ENCODE measurements around the gene ZNF428.
"Not testable (repeated sequence)": the region's sequence is repeated elsewhere in the genome, so short reads cannot be mapped to it uniquely, and the experiment has no call there.

The ZNF428 gene

DNA sequence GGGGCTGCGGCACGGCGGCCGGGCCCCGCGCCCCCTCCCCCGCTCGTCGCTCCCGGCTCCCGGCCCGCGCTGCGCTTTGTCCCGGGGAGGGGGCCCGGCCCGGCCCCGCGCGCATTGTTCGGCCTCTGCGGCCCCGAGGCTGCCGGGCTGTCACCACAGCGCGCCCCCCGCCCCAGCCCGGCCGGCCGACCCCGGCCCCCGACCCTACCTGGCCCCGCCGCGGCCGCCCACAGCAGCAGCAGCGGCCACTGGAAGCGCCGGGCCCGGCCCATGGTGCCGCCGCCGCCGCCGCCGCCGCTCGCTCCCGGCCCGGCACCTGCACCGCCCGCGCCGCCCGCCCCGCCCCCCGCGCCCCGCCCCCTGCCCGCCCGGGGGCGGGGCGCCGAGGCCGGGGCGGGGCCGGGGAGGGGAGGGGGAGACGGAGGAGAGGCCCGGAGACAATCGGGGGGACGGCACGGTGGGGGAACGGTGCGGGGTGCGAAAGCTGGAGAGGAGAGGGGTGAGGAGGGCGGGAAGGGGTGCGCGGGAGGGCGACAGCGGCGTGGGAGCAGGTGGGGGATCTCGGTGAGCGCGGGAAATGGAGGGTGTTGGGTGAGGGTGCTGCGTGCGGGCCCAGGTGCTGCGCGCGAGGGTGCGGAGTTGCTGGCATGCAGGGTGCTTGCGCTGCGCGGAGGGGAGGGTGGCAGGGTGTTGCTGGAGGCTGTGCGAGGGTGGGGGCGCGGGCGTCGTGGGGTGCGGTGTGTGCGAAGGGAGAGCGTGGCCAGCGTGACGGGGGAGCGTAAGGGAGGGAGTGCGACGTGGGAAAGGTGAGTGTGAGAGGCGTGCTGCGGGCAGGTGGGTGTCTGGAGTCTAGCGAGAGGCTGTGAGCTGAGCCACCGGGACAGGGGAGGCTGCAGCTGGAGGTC is 20.3 kb upstream of the ZNF428 start, which contains the start of gene CADM4:
Gene CADM4, minus strand, starts transcription at position 332 of the 905 bp plus-strand sequence. Its CDS starts 60 bp downstream, at position 272.
- peak in 1 of 2 donors; percentile 22 for DNase-seq (ENCODE audit: low read depth in 2 of 2)

DNA sequence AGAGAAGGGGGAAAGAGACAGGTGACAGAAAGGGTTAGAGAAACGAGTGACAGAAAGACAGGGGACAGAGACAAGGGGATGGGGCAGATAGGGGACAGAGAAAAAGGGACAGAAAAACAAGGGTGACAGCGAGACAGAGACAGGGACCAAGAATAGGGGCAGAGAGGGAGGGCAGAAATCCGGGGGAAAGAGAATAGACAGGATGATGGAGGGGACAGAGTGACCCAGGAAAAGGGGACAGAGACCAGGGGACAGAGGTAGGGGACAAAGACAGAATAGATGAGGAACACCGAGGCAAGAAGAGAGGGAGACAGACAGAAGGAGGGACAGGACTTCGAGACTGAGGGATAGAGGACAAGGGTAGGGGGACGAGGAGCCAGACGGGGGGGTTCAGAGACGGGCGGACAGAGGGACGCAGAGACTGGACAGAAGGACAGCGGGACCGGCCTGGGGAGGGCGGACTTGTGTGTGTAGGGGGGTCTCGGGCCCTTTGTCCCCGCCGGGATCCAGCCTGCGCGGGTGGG is 19.6 kb upstream of the ZNF428 start:
- no peak for DNase-seq (ENCODE audit: low read depth in 2 of 2)

DNA sequence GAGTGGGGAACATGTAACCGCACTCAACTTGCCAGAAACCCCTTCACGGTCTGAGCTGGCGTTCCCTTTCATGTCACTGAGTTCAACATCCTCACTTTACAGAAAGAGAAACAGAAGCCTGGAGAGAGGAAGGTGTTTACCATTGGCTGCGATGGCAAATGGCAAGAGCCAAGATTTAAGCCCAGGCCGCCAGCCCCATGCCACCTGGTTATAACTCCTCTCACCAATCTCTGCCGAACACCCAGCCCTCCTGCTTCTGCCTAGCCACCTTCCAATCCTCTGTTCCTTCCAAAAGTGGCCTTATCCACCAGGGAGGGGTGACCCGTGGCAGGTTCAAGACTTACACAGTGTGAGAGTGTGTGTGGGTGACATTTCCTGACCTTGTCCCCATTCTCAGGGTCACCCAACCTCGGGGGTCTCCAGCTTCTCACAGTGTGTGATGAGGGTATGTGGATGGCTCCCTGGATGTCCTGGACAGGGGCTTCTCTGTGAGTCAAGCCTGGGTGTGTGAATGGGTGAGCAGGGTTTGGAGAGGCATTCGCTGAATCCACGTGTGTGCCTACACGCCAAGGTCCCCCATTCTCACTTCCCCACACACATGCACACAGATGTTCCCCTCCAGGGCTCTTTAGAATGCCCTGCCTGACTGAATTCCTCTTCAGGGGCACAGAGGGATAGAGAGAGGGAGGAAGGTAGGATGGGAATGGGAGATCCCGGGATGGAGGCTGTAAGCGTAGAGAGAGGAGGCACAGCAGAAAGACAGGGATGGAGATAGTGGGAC is 19.0 kb upstream of the ZNF428 start:
- no peak for DNase-seq (ENCODE audit: low read depth in 2 of 2)

GRCh38 chr19:43636121-43636683 is 16.8 kb upstream of the ZNF428 start:
- no peak for DNase-seq (ENCODE audit: low read depth in 2 of 2)

GRCh38 chr19:43635561-43635940 is 16.1 kb upstream of the ZNF428 start:
- not testable (repeated sequence) for DNase-seq (ENCODE audit: low read depth in 2 of 2)

GRCh38 chr19:43634872-43635560 is 15.6 kb upstream of the ZNF428 start:
- DNase-seq (ENCODE audit: low read depth in 2 of 2), result no peak

DNA sequence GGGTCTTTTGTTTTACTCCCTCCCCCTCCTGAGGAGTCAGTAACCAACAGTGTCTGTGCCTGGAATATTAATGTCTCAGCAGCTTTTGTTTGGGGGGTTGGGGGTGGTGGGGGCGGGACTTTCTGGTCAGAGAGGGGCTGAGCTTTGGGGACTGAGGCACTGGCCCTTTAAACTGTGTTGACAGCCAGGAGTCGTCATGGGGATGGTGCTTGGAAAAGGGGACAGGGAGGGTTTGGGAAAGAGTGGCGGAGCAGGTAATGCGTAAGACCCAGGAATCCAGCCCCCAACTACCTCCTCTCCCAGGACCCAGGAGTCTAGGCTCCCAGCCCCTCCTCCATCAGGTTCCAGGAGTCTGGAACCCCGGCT is 15.1 kb upstream of the ZNF428 start:
- no peak for DNase-seq (ENCODE audit: low read depth in 2 of 2)

GRCh38 chr19:43634068-43634467 is 14.6 kb upstream of the ZNF428 start:
- DNase-seq (ENCODE audit: low read depth in 2 of 2), result no peak

- no peak for DNase-seq (ENCODE audit: low read depth in 2 of 2)
These were observed 14.1 kb upstream of the ZNF428 start for GRCh38 chr19:43633520-43633919.

DNA sequence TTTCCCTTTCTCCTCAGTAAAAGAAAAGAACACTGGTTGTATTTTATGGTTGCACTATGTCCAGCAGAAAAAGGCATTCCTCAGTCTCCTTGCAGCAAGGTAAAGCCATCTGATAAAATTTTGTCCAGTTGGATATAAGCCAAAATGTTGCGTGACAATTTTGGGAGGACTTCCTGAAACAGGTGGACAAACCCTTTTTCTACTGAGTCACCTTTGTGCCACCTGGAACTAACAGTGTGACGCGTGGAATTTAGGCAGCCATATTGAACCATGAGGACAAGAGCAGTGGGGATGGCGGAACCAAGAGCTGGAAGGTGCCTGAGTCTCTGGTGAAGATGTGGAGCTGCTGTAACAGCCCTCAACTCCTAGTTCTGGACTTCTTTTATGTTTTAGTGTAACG is 12.1 kb upstream of the ZNF428 start:
- DNase-seq (ENCODE audit: low read depth in 2 of 2), result no peak

DNA sequence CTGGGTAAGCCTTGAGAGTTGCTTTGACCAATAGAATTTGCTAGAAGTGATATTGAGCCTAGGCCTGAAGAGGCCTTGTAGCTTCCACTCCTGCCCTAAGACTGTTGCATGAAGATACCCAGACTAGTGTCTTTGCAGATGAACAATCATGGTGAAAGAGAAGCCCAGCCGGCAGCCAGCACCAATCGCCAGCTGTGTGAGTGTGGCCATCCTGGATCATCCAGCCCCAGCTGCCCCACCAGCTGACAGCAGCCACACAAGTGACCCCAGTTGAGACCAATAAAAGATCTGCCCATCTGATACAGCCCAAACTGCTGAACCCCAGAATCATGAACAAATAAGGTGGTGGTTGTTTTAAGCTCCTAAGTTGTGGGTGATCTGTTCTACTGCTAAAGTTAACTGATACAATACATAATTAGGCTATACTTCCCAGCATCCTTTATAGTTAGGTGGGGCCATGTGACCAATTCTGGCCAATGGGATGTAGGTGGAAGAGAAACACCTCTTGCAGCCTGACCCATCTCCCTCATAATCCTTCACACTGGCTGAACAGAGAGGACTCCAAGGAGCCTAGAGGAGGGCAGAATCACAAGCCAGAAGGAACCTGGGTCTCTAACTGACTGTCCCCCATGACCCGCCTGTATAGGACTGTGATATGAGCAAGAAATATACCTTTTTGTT is 9.4 kb upstream of the ZNF428 start:
- no peak for DNase-seq (ENCODE audit: low read depth in 2 of 2)

DNA sequence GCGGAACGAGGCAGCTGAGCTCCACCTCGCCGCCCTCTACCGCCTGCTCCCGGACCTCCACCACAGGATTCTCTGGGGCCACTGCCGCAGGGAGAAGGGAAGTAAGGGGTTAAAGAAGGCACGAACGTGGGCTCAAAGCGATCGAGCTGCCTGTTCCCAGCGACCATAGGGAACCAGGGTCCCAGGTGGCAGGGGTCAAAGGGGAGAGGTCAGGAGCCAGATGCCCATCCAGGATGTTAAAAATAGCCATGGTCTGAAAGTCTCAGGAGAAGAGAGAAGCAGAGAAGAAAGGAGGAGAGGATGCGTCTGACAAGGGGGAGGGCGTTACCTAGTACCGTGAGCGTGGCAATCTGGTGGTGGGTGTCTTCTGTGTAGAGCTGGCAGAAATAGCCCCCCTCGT is 7.4 kb upstream of the ZNF428 start:
- no peak for DNase-seq (ENCODE audit: low read depth in 2 of 2)

GRCh38 chr19:43625918-43626579 is 6.6 kb upstream of the ZNF428 start:
- peak in 1 of 2 donors; percentile 20 for DNase-seq (ENCODE audit: low read depth in 2 of 2)

GRCh38 chr19:43624933-43625332 is 5.5 kb upstream of the ZNF428 start:
- DNase-seq (ENCODE audit: low read depth in 2 of 2), result peak; percentile 88 to 89

- DNase-seq (ENCODE audit: low read depth in 2 of 2), result peak in 1 of 2 donors; percentile 10
These were observed 4.7 kb upstream of the ZNF428 start for GRCh38 chr19:43623889-43624670.

- DNase-seq (ENCODE audit: low read depth in 2 of 2), result no peak
These were observed 3.5 kb upstream of the ZNF428 start for GRCh38 chr19:43622956-43623355.

- no peak for DNase-seq (ENCODE audit: low read depth in 2 of 2)
These were observed 2.6 kb upstream of the ZNF428 start for GRCh38 chr19:43622070-43622469.

DNA sequence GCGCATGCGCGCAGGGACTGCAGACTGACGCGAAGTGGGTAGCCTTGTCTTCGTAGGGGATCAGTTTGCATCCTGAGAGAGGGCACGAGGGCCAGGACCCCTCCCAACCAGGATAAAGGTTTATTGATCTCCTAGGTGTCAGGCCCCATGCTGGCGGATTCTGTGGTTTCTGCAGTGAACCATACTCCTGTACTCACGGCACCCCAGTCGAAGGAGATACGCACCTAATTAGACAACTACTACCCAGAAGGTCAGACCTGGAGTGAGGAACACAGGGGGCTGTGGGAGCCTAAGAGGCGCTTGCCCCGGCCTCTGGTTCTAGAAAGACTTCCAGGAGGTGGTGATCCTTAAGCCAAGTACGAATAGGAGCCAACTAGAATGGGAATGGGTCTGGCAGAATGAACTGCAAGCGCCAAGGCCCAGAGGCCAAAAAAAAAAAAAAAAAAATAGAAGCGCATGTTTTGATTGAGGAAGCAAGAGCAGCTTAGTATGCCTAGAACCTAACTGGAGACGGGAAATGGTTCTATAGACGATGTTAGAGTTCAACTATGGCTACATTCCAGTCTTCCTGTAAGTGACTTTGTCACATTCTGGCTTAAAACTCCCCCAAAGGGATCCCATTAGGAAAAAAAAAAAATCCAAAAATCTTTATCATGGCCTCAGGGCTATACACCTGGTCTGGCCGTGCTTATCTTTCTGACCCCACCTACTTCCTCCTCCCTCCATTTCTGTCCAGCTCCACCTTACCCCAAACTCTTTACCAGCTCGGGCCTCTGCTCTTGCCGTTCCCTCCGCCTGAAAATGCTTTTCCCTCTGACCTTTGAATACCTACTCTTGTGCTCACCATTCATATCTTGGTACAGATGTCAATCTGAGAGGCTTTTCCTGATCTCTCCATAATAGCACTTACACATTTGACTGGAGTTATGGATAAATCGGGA is 902 bp upstream of the ZNF428 start:
- peak in 1 of 2 donors; percentile 78 for DNase-seq (ENCODE audit: low read depth in 2 of 2)

DNA sequence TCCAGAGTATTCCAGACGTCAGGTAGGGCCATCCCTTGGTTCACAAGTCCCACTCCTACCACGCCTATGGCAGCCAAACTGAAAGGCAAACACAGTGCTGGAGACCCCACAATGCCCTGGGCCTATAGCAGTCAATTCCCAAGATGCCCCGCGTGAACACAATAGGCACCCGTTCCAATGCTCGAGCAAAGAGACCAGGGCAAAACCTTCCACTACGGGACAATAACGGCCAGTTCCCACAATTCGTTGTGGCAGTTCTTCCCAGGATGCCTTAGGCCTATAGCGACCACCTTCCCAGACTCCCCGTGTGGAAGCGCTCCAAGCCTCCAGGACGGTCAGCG is 538 bp downstream of the ZNF428 start:
- peak in 1 of 2 donors; percentile 51 for DNase-seq (ENCODE audit: low read depth in 2 of 2)

All from stimulated activated CD4-positive, alpha-beta T cell treated with anti-CD3 and anti-CD28 coated beads, Interleukin-15, amount 100 ng/mL, for 48 hours (primary cell).